Transverse colon (tissue), 4 donors: ENCODE data around the gene CPSF6. TPM values are rescaled to one million over a fixed set of nuclear protein-coding genes. Genes with fewer than 3 reads are reported as not detected.

Source experiments
- DNase-seq: peaks from one replicate; pipeline ENCODE4 v3.0.0-alpha.2; 2019
- H3K27ac ChIP-seq, 4 donors: fragments of 200-600 bp; sonication (generic); 2 replicates each; pipeline ENCODE4 v1.5.1; 2016 to 2018; ENCODE audit warnings: inconsistent platforms in 4 of 4
- H3K27me3 ChIP-seq: fragments of 200-600 bp; sonication (generic); 2 replicates; pipeline ENCODE4 v1.5.1; 2017; ENCODE audit warnings: inconsistent platforms
- H3K36me3 ChIP-seq, 4 donors: fragments of 200-600 bp; sonication (generic); 2 replicates each; pipeline ENCODE4 v1.5.1; 2017 to 2019; ENCODE audit warnings: inconsistent platforms in 4 of 4
- H3K4me1 ChIP-seq, 4 donors: fragments of 200-600 bp; sonication (generic); 2 replicates each; pipeline ENCODE4 v1.5.1; 2017 to 2020; ENCODE audit warnings: inconsistent platforms in 4 of 4
- H3K4me3 ChIP-seq, 4 donors: fragments of 200-600 bp; sonication (generic); 1 replicate in 1 of 4; 2 replicates in 3 of 4; pipeline versions ENCODE4 v1.5.1 to v1.6.1; 2017 to 2019; ENCODE audit warnings: inconsistent platforms in 4 of 4
- H3K9me3 ChIP-seq, 2 donors: fragments of 200-600 bp; sonication (generic); 2 replicates each; pipeline ENCODE4 v1.5.1; 2017 to 2019; ENCODE audit warnings: inconsistent platforms in 2 of 2
- EP300 ChIP-seq: sonication (generic); formaldehyde crosslinking; IDR thresholded peaks from one replicate; pipeline ENCODE4 v1.6.1; 2017; ENCODE audit warnings: antibody characterized with exemption, low read depth
- POLR2A ChIP-seq: fragments of 450-650 bp; IDR thresholded peaks from one replicate; pipeline ENCODE4 v1.6.1; 2016; ENCODE audit warnings: antibody characterized with exemption, mild to moderate bottlenecking, moderate library complexity
- POLR2AphosphoS5 ChIP-seq, 3 donors: sonication (generic); formaldehyde crosslinking; IDR thresholded peaks; one replicate each; pipeline ENCODE4 v1.6.1; 2016; ENCODE audit warnings: antibody characterized with exemption in 3 of 3
- WGBS, 2 donors: methylation state at CpG; one replicate each; pipeline ENCODE4 v1.1.5; 2018; ENCODE audit warnings: low coverage in 1 of 2; 5-methylcytosine and 5-hydroxymethylcytosine counted together
- in situ Hi-C, 4 donors: fragments of 200-750 bp; cut with MboI; loops; one replicate each; pipeline versions ENCODE4 v1.15.0 to v1.15.1; 2017; ENCODE audit warnings: low sequenced_read_pairs in 3 of 4, low pct_ligation_motif_present in 1 of 4, low pct_unique_long_range_greater_than_20kb in 1 of 4
- intact Hi-C: fragments of 100-400 bp; cut with DNase I; formaldehyde crosslinking; loops from one replicate; pipeline ENCODE4 v1.15.1; 2023; ENCODE audit warnings: low total_unique reads
- total RNA-seq, 4 donors: library from RNA; depleted of rRNA; stranded (reverse); fragments of >200 nt; gene quantifications; one replicate each; pipeline ENCODE4 v1.1.0, GENCODE V29; 2016
- TF ChIP-seq, protein P1 (sequence below), 5 experiments: fragments of 200-600 bp in 3 of 5; fragments of 450-650 bp in 2 of 5; sonication (generic) in 3 of 5; IDR thresholded peaks; 1 replicate in 2 of 5; 2 replicates in 3 of 5; pipeline ENCODE4 v1.5.1; 2016 to 2017; ENCODE audit warnings: antibody characterized with exemption in 5 of 5, inconsistent platforms in 3 of 5, mild to moderate bottlenecking in 2 of 5, moderate library complexity in 1 of 5

The CPSF6 gene
- total RNA-seq, 4 donors from 2014 or later = 26.1 to 46.0 (median 33.8) TPM

- Histone ChIP-seq H3K4me3 (no peak overlapping the region), H3K27me3 (no peaks in the 10 kb centered on the region), H3K27ac (no peak overlapping the region), H3K9me3 (no peaks in the 10 kb centered on the region), H3K36me3 (no peaks in the 10 kb centered on the region), H3K4me1 (no peaks in the 10 kb centered on the region)
- TF ChIP-seq POLR2A = no peak
- TF ChIP-seq, protein P1, sequence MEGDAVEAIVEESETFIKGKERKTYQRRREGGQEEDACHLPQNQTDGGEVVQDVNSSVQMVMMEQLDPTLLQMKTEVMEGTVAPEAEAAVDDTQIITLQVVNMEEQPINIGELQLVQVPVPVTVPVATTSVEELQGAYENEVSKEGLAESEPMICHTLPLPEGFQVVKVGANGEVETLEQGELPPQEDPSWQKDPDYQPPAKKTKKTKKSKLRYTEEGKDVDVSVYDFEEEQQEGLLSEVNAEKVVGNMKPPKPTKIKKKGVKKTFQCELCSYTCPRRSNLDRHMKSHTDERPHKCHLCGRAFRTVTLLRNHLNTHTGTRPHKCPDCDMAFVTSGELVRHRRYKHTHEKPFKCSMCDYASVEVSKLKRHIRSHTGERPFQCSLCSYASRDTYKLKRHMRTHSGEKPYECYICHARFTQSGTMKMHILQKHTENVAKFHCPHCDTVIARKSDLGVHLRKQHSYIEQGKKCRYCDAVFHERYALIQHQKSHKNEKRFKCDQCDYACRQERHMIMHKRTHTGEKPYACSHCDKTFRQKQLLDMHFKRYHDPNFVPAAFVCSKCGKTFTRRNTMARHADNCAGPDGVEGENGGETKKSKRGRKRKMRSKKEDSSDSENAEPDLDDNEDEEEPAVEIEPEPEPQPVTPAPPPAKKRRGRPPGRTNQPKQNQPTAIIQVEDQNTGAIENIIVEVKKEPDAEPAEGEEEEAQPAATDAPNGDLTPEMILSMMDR (IDR thresholded peaks at IDR 0.05) = no peak
- TF ChIP-seq POLR2AphosphoS5 (IDR thresholded peaks at IDR 0.05) = no peak
- TF ChIP-seq EP300 = no peak
- 88 to 93% methylated on average over 2 of the region's 2 CpGs for WGBS, 2 donors
- DNase-seq = no peak
- intact Hi-C loops = no loop called here
- in situ Hi-C loops = no loop called here
These were observed 78.9 kb downstream of the CPSF6 start for GRCh38 chr12:69318225-69318624.

- H3K27me3 ChIP-seq = no peaks in the 10 kb centered on the region
- H3K4me1 ChIP-seq = peaks cover 0 to 4% (median 0%) of the 10 kb centered on the region in 4 donors
- TF ChIP-seq, protein P1 (IDR thresholded peaks at IDR 0.05) = no peak
- TF ChIP-seq POLR2A (no peak), EP300 (no peak), POLR2AphosphoS5 (IDR thresholded peaks at IDR 0.05) (no peak)
- in situ Hi-C loops = no loop called here
- no peak overlapping the region for H3K27ac ChIP-seq
- no peak for DNase-seq
- H3K9me3 ChIP-seq = no peaks in the 10 kb centered on the region
- H3K36me3 ChIP-seq = no peaks in the 10 kb centered on the region
- no peak overlapping the region for H3K4me3 ChIP-seq
- intact Hi-C loops = no loop called here
- WGBS, 2 donors = 91 to 100% methylated on average over 1 of the region's 1 CpG
These were observed 82.0 kb downstream of the CPSF6 start for GRCh38 chr12:69321351-69321750.

Other genes starting within 250 kb of the CPSF6 start
- gene LYZ, start 108.8 kb downstream of the CPSF6 start, total RNA-seq = 10 to 100 TPM in 3 of 4 donors, 1 to 10 TPM in 1; 2.0 to 43.0 (median 25.3) TPM
- 10 to 100 TPM in 2 of 4 donors, 1 to 10 TPM in 2; 4.4 to 32.2 (median 7.9) TPM for gene YEATS4, start 120.2 kb downstream of the CPSF6 start, total RNA-seq
- 10 to 100 TPM; 16.7 to 48.6 (median 25.3) TPM for gene FRS2, start 230.8 kb downstream of the CPSF6 start, total RNA-seq